NT2/D1 (cell line): ENCODE data around the gene CEP85L.

Experiments
- DNase-seq: peaks from one replicate; pipeline ENCODE4 v3.0.0-alpha.2; 2011; ENCODE audit warnings: low read depth, low spot score
- H3K27me3 ChIP-seq: 2 replicates; pipeline ENCODE4 v1.6.0; 2011; ENCODE audit warnings: mild to moderate bottlenecking; ENCODE audit not compliant: insufficient read length, insufficient read depth
- H3K36me3 ChIP-seq: 2 replicates; pipeline ENCODE4 v1.6.1; 2011; ENCODE audit warnings: mild to moderate bottlenecking, low read length, mixed read lengths; ENCODE audit not compliant: insufficient read depth, insufficient read length
- H3K4me1 ChIP-seq: 2 replicates; pipeline ENCODE4 v1.5.1; 2011; ENCODE audit not compliant: insufficient read depth, insufficient read length
- H3K4me3 ChIP-seq: 2 replicates; pipeline ENCODE4 v1.5.1; 2011; ENCODE audit warnings: low read depth; ENCODE audit not compliant: insufficient read length
- H3K9ac ChIP-seq: 2 replicates; pipeline ENCODE4 v1.6.0; 2011; ENCODE audit warnings: low read depth; ENCODE audit not compliant: insufficient read length
- H3K9me3 ChIP-seq: 2 replicates; pipeline ENCODE4 v1.5.1; 2011; ENCODE audit warnings: mild to moderate bottlenecking, low read length; ENCODE audit not compliant: insufficient read depth
- SUZ12 ChIP-seq: IDR thresholded peaks from 2 replicates; pipeline ENCODE4 v1.6.1; 2011; ENCODE audit not compliant: insufficient read length, insufficient read depth; ENCODE audit errors: extremely low read depth
- YY1 ChIP-seq: IDR thresholded peaks from 2 replicates; pipeline ENCODE4 v1.6.1; 2011; ENCODE audit not compliant: insufficient read length, insufficient read depth
- ZNF274 ChIP-seq: IDR thresholded peaks from 2 replicates; pipeline ENCODE4 v1.6.1; 2011; ENCODE audit warnings: mild to moderate bottlenecking, low read depth, low read length

The CEP85L gene

DNA sequence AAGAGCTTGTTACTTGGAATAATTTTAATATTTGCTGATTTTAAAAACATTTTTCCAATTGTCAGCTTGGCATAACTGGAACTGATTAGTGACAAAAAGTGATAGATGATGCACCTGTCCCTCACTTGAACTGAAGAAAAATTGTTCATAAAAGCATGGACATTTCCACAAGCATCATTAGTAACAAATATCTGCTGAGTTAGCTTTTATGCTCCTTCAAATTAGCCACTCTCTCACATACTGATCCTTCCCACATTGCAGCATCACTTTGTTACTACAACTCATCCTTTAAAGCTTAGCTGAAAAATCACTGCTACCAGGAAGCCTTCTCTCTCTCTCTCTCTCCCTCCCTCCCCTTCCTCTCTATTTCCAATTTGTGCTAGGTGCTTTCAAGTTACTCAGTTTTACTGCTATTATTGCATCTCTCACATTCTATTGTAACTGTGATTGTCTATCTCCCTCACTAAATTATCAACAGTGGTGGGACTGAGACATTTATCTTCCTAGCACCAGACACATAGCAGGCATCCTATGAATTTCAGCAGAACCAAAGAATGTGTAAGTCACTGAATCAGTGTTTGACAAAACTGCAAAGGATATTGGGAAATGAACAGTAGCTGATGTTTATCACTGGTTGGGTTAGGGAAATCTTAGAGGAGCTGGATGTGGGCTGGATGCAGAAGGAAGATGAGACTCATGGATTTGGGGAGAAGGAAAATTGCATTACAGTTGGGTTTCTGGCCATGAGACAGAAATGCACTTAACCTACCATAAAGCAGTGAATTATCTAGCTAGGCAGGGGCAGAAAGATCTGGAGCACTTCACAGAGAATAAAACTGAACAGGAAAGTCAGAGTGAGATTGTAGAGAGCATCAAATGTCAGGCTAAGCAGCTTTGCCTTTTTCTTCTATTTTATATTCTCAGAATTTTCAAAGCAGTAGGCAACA is 231.7 kb downstream of the CEP85L start:
- no peak for DNase-seq
- H3K9ac ChIP-seq = no peak overlapping the region
- H3K4me1 ChIP-seq = no peaks in the 10 kb centered on the region
- no peak for TF ChIP-seq ZNF274
- TF ChIP-seq YY1 = no peak
- TF ChIP-seq SUZ12 = no peak
- no peaks in the 10 kb centered on the region for H3K36me3 ChIP-seq
- H3K4me3 ChIP-seq = no peak overlapping the region
- no peaks in the 10 kb centered on the region for H3K27me3 ChIP-seq
- H3K9me3 ChIP-seq = no peaks in the 10 kb centered on the region
